ENCODE measurements around the gene GRIK1. TPM values are rescaled to one million over a fixed set of nuclear protein-coding genes. Genes with fewer than 3 reads are reported as not detected.

The GRIK1 gene
- total RNA-seq, 1 donor from 2014 or later: not detected

DNA sequence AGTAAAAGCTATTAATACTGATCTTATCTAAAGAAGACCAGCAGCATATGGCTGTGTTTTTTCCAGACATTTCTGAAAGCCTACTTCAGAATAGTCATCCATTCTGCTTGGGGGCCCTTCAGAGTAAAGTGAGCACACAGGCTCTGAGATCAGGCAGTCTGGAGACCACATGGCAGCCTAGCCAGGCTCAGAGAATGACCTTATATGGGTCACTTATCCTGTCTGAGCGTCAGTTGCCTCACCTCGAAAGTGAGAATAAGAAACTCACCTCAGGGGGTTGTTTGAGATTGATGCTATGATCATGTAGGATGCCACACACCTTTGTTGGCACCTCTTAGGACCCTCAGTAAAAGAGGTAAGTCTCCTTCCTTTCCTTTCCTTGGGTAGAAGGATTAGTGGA is 270.4 kb downstream of the GRIK1 start:
- no peaks in the 10 kb centered on the region for H3K9me3 Mint-ChIP-seq (ENCODE audit: unreplicated experiment)
- H3K4me3 Mint-ChIP-seq (ENCODE audit: unreplicated experiment): no peak overlapping the region
- no peak overlapping the region for H3K27ac Mint-ChIP-seq (ENCODE audit: unreplicated experiment)
- no peaks in the 10 kb centered on the region for H3K4me1 Mint-ChIP-seq (ENCODE audit: unreplicated experiment)
- no peaks in the 10 kb centered on the region for H3K27me3 Mint-ChIP-seq (ENCODE audit: unreplicated experiment)
- no peak for TF ChIP-seq CTCF (IDR thresholded peaks at IDR 0.05)
- no peaks in the 10 kb centered on the region for H3K36me3 Mint-ChIP-seq (ENCODE audit: unreplicated experiment)
- no peak for DNase-seq (ENCODE audit: extremely low spot score, unreplicated experiment)

DNA sequence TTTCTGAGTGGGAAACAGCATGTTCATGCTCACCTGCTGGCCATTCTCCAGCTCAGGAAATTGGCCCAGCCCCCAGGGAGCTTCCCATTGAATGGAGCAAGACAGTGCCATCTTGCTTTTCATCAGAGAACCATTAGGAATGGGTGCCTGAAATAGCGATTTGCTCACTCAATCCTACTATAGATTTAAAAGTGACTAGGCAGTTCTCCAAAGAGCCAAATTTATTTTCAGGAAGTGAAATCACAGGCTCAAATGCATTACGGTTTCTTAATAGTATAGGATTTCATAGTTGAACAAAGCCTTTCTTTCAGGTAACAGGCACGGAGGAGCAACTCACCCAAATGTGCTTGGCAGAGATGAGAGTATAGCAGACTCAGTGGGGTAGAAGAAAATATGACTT is 272.1 kb downstream of the GRIK1 start:
- no peak overlapping the region for H3K27ac Mint-ChIP-seq (ENCODE audit: unreplicated experiment)
- no peak for TF ChIP-seq CTCF (IDR thresholded peaks at IDR 0.05)
- no peaks in the 10 kb centered on the region for H3K36me3 Mint-ChIP-seq (ENCODE audit: unreplicated experiment)
- H3K4me3 Mint-ChIP-seq (ENCODE audit: unreplicated experiment): no peak overlapping the region
- no peaks in the 10 kb centered on the region for H3K4me1 Mint-ChIP-seq (ENCODE audit: unreplicated experiment)
- no peak for DNase-seq (ENCODE audit: extremely low spot score, unreplicated experiment)
- H3K9me3 Mint-ChIP-seq (ENCODE audit: unreplicated experiment): no peaks in the 10 kb centered on the region
- H3K27me3 Mint-ChIP-seq (ENCODE audit: unreplicated experiment): no peaks in the 10 kb centered on the region

- Mint-ChIP-seq H3K9me3 (ENCODE audit: unreplicated experiment) (peaks cover 3% of the 10 kb centered on the region), H3K27ac (ENCODE audit: unreplicated experiment) (no peak overlapping the region), H3K4me1 (ENCODE audit: unreplicated experiment) (no peaks in the 10 kb centered on the region), H3K36me3 (ENCODE audit: unreplicated experiment) (no peaks in the 10 kb centered on the region), H3K4me3 (ENCODE audit: unreplicated experiment) (no peak overlapping the region), H3K27me3 (ENCODE audit: unreplicated experiment) (no peaks in the 10 kb centered on the region)
- TF ChIP-seq CTCF (IDR thresholded peaks at IDR 0.05): no peak
- DNase-seq (ENCODE audit: extremely low spot score, unreplicated experiment): no peak
Observed at GRCh38 chr21:29664615-29665014, 275.2 kb downstream of the GRIK1 start.

GRCh38 chr21:29661672-29662442 is 277.9 kb downstream of the GRIK1 start:
- no peaks in the 10 kb centered on the region for H3K36me3 Mint-ChIP-seq (ENCODE audit: unreplicated experiment)
- peaks cover 3% of the 10 kb centered on the region for H3K9me3 Mint-ChIP-seq (ENCODE audit: unreplicated experiment)
- peaks cover 10% of the 10 kb centered on the region for H3K4me1 Mint-ChIP-seq (ENCODE audit: unreplicated experiment)
- no peak overlapping the region for H3K27ac Mint-ChIP-seq (ENCODE audit: unreplicated experiment)
- no peaks in the 10 kb centered on the region for H3K27me3 Mint-ChIP-seq (ENCODE audit: unreplicated experiment)
- H3K4me3 Mint-ChIP-seq (ENCODE audit: unreplicated experiment): no peak overlapping the region
- DNase-seq (ENCODE audit: extremely low spot score, unreplicated experiment): no peak
- TF ChIP-seq CTCF (IDR thresholded peaks at IDR 0.05): no peak

GRCh38 chr21:29660047-29660720 is 279.6 kb downstream of the GRIK1 start:
- DNase-seq (ENCODE audit: extremely low spot score, unreplicated experiment): no peak
- TF ChIP-seq CTCF (IDR thresholded peaks at IDR 0.05): no peak
- H3K4me3 Mint-ChIP-seq (ENCODE audit: unreplicated experiment): no peak overlapping the region
- H3K36me3 Mint-ChIP-seq (ENCODE audit: unreplicated experiment): no peaks in the 10 kb centered on the region
- peaks cover 3% of the 10 kb centered on the region for H3K9me3 Mint-ChIP-seq (ENCODE audit: unreplicated experiment)
- H3K27me3 Mint-ChIP-seq (ENCODE audit: unreplicated experiment): no peaks in the 10 kb centered on the region
- H3K27ac Mint-ChIP-seq (ENCODE audit: unreplicated experiment): no peak overlapping the region
- peaks cover 20% of the 10 kb centered on the region for H3K4me1 Mint-ChIP-seq (ENCODE audit: unreplicated experiment)
